Neural cell (in vitro differentiated cells): Measurements from ENCODE around the gene AMZ1. TPM values are rescaled to one million over a fixed set of nuclear protein-coding genes. Genes with fewer than 3 reads are reported as not detected.

ENCODE experiments used
- H2AFZ ChIP-seq: fragments of 200-600, 300-800 bp; sonication (generic), shearing (Covaris generic); 2 replicates; pipeline ENCODE4 v1.6.0; 2014; ENCODE audit warnings: low read depth, mild to moderate bottlenecking, antibody characterized with exemption, low read length, moderate library complexity
- H3F3A ChIP-seq: fragments of 200-600 bp; shearing (Covaris generic); 2 replicates; pipeline ENCODE4 v1.6.1; 2016; ENCODE audit warnings: mild to moderate bottlenecking, moderate library complexity, mixed read lengths, antibody characterized with exemption, low read length; ENCODE audit not compliant: insufficient read depth, poor library complexity, severe bottlenecking
- H3K27ac ChIP-seq: fragments of 200-600, 300-800 bp; sonication (generic), shearing (Covaris generic); 2 replicates; pipeline ENCODE4 v1.5.1; 2014; ENCODE audit warnings: mild to moderate bottlenecking, low read length, moderate library complexity
- H3K27me3 ChIP-seq: fragments of 300-800, 200-600 bp; sonication (generic), shearing (Covaris generic); 2 replicates; pipeline ENCODE4 v1.6.0; 2014; ENCODE audit warnings: mild to moderate bottlenecking, low read depth, low read length, moderate library complexity; ENCODE audit not compliant: insufficient read depth
- H3K36me3 ChIP-seq: fragments of 300-800, 200-600 bp; sonication (generic), shearing (Covaris generic); 2 replicates; pipeline ENCODE4 v1.5.1; 2014; ENCODE audit warnings: mild to moderate bottlenecking, antibody characterized with exemption, low read length, moderate library complexity; ENCODE audit not compliant: insufficient read depth
- H3K4me2 ChIP-seq: fragments of 300-800, 200-600 bp; sonication (generic), shearing (Covaris generic); 2 replicates; pipeline ENCODE4 v1.6.0; 2014; ENCODE audit warnings: mild to moderate bottlenecking, low read length
- H3K4me3 ChIP-seq: fragments of 300-800, 200-600 bp; sonication (generic), shearing (Covaris generic); 2 replicates; pipeline ENCODE4 v1.5.1; 2014; ENCODE audit warnings: mild to moderate bottlenecking, low read length, moderate library complexity
- H3K79me2 ChIP-seq: fragments of 200-600 bp; shearing (Covaris generic); replicated peaks from 2 replicates; pipeline ENCODE4 v1.6.0; 2014; ENCODE audit warnings: mild to moderate bottlenecking, low read length, moderate library complexity; ENCODE audit not compliant: insufficient read depth
- H3K9ac ChIP-seq: fragments of 300-800, 200-600 bp; sonication (generic), shearing (Covaris generic); 2 replicates; pipeline ENCODE4 v1.6.1; 2016; ENCODE audit warnings: mild to moderate bottlenecking, low read length, mixed read lengths
- H3K9me2 ChIP-seq: fragments of 200-600 bp; shearing (Covaris generic); 2 replicates; pipeline ENCODE4 v1.6.1; 2016; ENCODE audit warnings: mild to moderate bottlenecking, low read length, mixed read lengths; ENCODE audit not compliant: insufficient read depth
- H3K9me3 ChIP-seq: fragments of 200-600, 300-800 bp; sonication (generic), shearing (Covaris generic); 2 replicates; pipeline ENCODE4 v1.6.1; 2016; ENCODE audit warnings: mild to moderate bottlenecking, mixed run types, low read length, moderate library complexity, mixed read lengths
- H4K20me1 ChIP-seq: fragments of 200-600 bp; shearing (Covaris generic); 2 replicates; pipeline ENCODE4 v1.6.1; 2016; ENCODE audit warnings: mild to moderate bottlenecking, mixed run types; ENCODE audit not compliant: insufficient read depth
- CTCF ChIP-seq: fragments of 450-650 bp; IDR thresholded peaks from 2 replicates; pipeline ENCODE4 v1.5.1; 2014; ENCODE audit warnings: antibody characterized with exemption, mild to moderate bottlenecking, moderate library complexity; ENCODE audit not compliant: poor library complexity, severe bottlenecking
- EP300 ChIP-seq: fragments of 450-650 bp; conservative IDR thresholded peaks from 2 replicates; pipeline ENCODE4 v1.6.1; 2014; ENCODE audit warnings: antibody characterized with exemption, mild to moderate bottlenecking, moderate library complexity; ENCODE audit not compliant: poor library complexity, severe bottlenecking
- EZH2 ChIP-seq: fragments of 200-600, 300-800 bp; shearing (Covaris generic), sonication (generic); IDR thresholded peaks from 2 replicates; pipeline ENCODE4 v1.6.1; 2014; ENCODE audit warnings: antibody characterized with exemption, low read length, borderline replicate concordance, mild to moderate bottlenecking; ENCODE audit not compliant: insufficient read depth, poor library complexity, severe bottlenecking
- MXI1 ChIP-seq: fragments of 450-650 bp; conservative IDR thresholded peaks from 2 replicates; pipeline ENCODE4 v1.6.1; 2014; ENCODE audit warnings: antibody characterized with exemption, mild to moderate bottlenecking; ENCODE audit not compliant: poor library complexity, severe bottlenecking
- POLR2AphosphoS5 ChIP-seq: IDR thresholded peaks from 2 replicates; pipeline ENCODE4 v1.6.1; 2012
- RAD21 ChIP-seq: fragments of 450-650 bp; conservative IDR thresholded peaks from 2 replicates; pipeline ENCODE4 v1.6.1; 2014; ENCODE audit warnings: antibody characterized with exemption, mild to moderate bottlenecking, moderate library complexity
- REST ChIP-seq: IDR thresholded peaks from 2 replicates; pipeline ENCODE4 v1.6.1; 2012; ENCODE audit warnings: borderline replicate concordance
- SMC3 ChIP-seq: fragments of 450-650 bp; conservative IDR thresholded peaks from 2 replicates; pipeline ENCODE4 v1.6.1; 2014; ENCODE audit warnings: antibody characterized with exemption, mild to moderate bottlenecking, moderate library complexity; ENCODE audit not compliant: poor library complexity
- TAF1 ChIP-seq: IDR thresholded peaks from 2 replicates; pipeline ENCODE4 v1.6.1; 2012; ENCODE audit warnings: low read depth
- polyA plus RNA-seq: library from polyadenylated mRNA; depleted of rRNA; stranded (reverse); fragments of >200 nt; gene quantifications from 2 replicates; pipeline ENCODE4 v1.2.3, GENCODE V29; 2014

The AMZ1 gene
- polyA plus RNA-seq, 1 donor from 2014 or later = not detected

- Histone ChIP-seq H3K4me3 (no peak overlapping the region), H3K9ac (no peak overlapping the region), H3K9me2 (no peaks in the 10 kb centered on the region), H3K79me2 (peaks cover 34% of the 10 kb centered on the region), H3F3A (no peaks in the 10 kb centered on the region), H4K20me1 (peaks cover 22% of the 10 kb centered on the region), H3K27ac (no peak overlapping the region), H2AFZ (no peak overlapping the region), H3K27me3 (no peaks in the 10 kb centered on the region), H3K36me3 (no peaks in the 10 kb centered on the region), H3K9me3 (no peaks in the 10 kb centered on the region), H3K4me2 (no peak overlapping the region)
- TF ChIP-seq CTCF = no peak
- no peak for TF ChIP-seq SMC3
- no peak for TF ChIP-seq RAD21
- no peak for TF ChIP-seq POLR2AphosphoS5
- TF ChIP-seq EZH2 = no peak
- no peak for TF ChIP-seq MXI1
- no peak for TF ChIP-seq REST
- TF ChIP-seq TAF1 = no peak
- no peak for TF ChIP-seq EP300
Observed at GRCh38 chr7:2644562-2645273, 43.3 kb upstream of the AMZ1 start.

DNA sequence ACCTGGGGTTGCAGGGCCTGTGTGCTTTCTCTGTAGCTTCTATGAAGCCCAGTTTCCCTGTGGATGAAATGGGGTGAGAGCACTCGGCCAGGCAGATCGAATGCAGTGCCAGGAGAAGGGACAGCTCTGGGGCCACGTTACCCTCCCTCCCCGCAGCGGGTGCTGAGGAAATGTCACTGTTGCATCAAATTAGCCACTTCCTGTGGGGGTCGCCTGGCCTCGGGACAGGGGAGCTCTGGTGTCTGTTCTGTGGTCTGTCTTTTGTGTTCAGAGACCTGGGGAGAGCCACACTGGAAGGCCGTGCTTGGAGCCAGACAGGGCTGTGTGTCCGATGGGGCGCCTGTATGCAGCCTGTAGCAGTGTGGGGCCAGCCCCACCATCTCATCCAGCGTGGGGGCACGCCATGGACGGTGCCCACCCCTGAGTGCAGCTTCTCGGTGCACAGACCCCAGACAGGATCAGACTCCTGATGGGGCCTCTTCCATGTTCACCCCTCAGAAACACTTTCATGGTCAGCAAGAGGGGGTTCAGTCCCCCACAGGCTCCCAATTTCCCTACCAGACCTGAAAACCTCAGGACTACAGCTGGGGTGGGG, 42.6 kb upstream of the AMZ1 start:
- peaks cover 16% of the 10 kb centered on the region for H4K20me1 ChIP-seq
- no peaks in the 10 kb centered on the region for H3K9me2 ChIP-seq
- H3K9me3 ChIP-seq = no peaks in the 10 kb centered on the region
- TF ChIP-seq EZH2 (no peak), CTCF (no peak), MXI1 (no peak), SMC3 (no peak), POLR2AphosphoS5 (no peak), EP300 (no peak), TAF1 (no peak), REST (no peak), RAD21 (no peak)
- no peak overlapping the region for H3K27ac ChIP-seq
- peaks cover 34% of the 10 kb centered on the region for H3K79me2 ChIP-seq
- H3K27me3 ChIP-seq = no peaks in the 10 kb centered on the region
- no peak overlapping the region for H2AFZ ChIP-seq
- H3K36me3 ChIP-seq = no peaks in the 10 kb centered on the region
- H3F3A ChIP-seq = no peaks in the 10 kb centered on the region
- no peak overlapping the region for H3K9ac ChIP-seq
- H3K4me2 ChIP-seq = no peak overlapping the region
- H3K4me3 ChIP-seq = no peak overlapping the region
